HepG2 (cell line): Measurements from ENCODE around the gene EYA3.

ENCODE experiments used
- BRCA1 ChIP-seq: sonication (generic); formaldehyde crosslinking; IDR thresholded peaks from 2 replicates; pipeline ENCODE4 v1.4.0; 2020; ENCODE audit warnings: missing genetic modification reagents
- CEBPZ ChIP-seq: IDR thresholded peaks from 2 replicates; pipeline ENCODE4 v1.6.1; 2012; ENCODE audit warnings: low read length, improper control_type of control experiment
- CTCF ChIP-seq: sonication (generic); formaldehyde crosslinking; IDR thresholded peaks from 2 replicates; pipeline ENCODE4 v1.5.0; 2020; ENCODE audit warnings: mild to moderate bottlenecking, missing genetic modification reagents, moderate library complexity
- DDIT3 ChIP-seq: sonication (generic); formaldehyde crosslinking; IDR thresholded peaks from 2 replicates; pipeline ENCODE4 v1.4.0; 2020; ENCODE audit warnings: mild to moderate bottlenecking, missing genetic modification reagents
- ISX ChIP-seq: sonication (generic); formaldehyde crosslinking; conservative IDR thresholded peaks from 2 replicates; pipeline ENCODE4 v1.5.0; 2020; ENCODE audit warnings: missing genetic modification reagents
- MIER3 ChIP-seq: IDR thresholded peaks from 2 replicates; pipeline ENCODE4 v1.6.1; 2016; ENCODE audit warnings: missing compliant biosample characterization, borderline replicate concordance
- POLR2AphosphoS5 ChIP-seq: IDR thresholded peaks from 2 replicates; pipeline ENCODE4 v1.6.1; 2012; ENCODE audit warnings: low read depth, low read length
- RNF2 ChIP-seq: fragments of 450-650 bp; conservative IDR thresholded peaks from 2 replicates; pipeline ENCODE4 v1.6.1; 2016; ENCODE audit warnings: low read depth
- TARDBP ChIP-seq: sonication (generic); formaldehyde crosslinking; IDR thresholded peaks from 2 replicates; pipeline ENCODE4 v1.8.0; 2022; ENCODE audit warnings: mild to moderate bottlenecking, missing genetic modification reagents
- ZNF10 ChIP-seq: sonication (generic); formaldehyde crosslinking; IDR thresholded peaks from 2 replicates; pipeline ENCODE4 v1.4.0; 2020; ENCODE audit warnings: mild to moderate bottlenecking, low read depth, missing genetic modification reagents, borderline replicate concordance

- no peak for TF ChIP-seq ZNF10
- no peak for TF ChIP-seq CEBPZ
- TF ChIP-seq TARDBP (CRISPR knock-in tag), result no peak
- no peak for TF ChIP-seq CTCF (CRISPR knock-in tag)
- no peak for TF ChIP-seq RNF2
- TF ChIP-seq ISX (CRISPR knock-in tag), result no peak
- no peak for TF ChIP-seq POLR2AphosphoS5
- TF ChIP-seq DDIT3 (CRISPR knock-in tag), result no peak
- TF ChIP-seq MIER3 (CRISPR knock-in tag), result no peak
- no peak for TF ChIP-seq BRCA1 (CRISPR knock-in tag)
Measured at GRCh38 chr1:27955076-27955475, 133.3 kb downstream of the EYA3 start.
